ENCODE data around the gene SORT1. TPM values are rescaled to one million over a fixed set of nuclear protein-coding genes. Genes with fewer than 3 reads are reported as not detected.
"Not testable (repeated sequence)": the region's sequence is repeated elsewhere in the genome, so short reads cannot be mapped to it uniquely, and the experiment has no call there.

The SORT1 gene
- polyA plus RNA-seq, 2 donors, result 25.3 to 34.9 TPM

DNA sequence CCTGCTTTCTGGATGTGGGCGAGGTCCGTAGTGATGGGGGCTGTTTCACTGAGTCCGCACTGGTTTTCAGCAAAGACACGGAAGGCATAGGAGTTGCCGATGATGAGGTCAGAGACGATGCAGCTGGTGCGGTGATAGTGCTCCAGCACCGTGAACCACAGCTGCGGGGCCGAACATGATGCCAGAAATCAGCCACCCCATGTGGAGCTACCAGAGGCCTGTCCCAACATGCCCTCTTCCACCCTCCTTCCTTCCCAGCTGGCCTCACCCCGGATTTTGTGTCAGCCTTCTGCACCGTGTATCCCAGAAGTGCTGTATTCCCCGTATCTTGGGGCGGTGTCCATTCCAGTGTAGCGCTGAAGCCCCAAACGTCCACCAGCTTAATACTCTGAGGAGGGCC, 100.9 kb downstream of the SORT1 start:
- Histone ChIP-seq H3K4me1 (ENCODE audit: control insufficient read depth in 2 of 2, insufficient read depth in 2 of 2, low read length in 1 of 2) (peaks cover 0 to 9% of the 10 kb centered on the region in 2 donors), H3K36me3 (ENCODE audit: control insufficient read depth in 2 of 2, insufficient read depth in 2 of 2, low read length in 1 of 2) (no peaks in the 10 kb centered on the region), H3K27ac (ENCODE audit: low read depth in 2 of 2, low read length in 1 of 2) (no peak overlapping the region), H3K27me3 (ENCODE audit: control insufficient read depth in 1 of 2, insufficient read depth in 2 of 2, low read length in 2 of 2) (no peaks in the 10 kb centered on the region), H3K4me3 (ENCODE audit: low read depth in 1 of 2, low read length in 2 of 2) (no peak overlapping the region), H3K9me3 (ENCODE audit: control insufficient read depth in 2 of 2, insufficient read depth in 1 of 2, low read depth in 1 of 2, low read length in 1 of 2) (no peaks in the 10 kb centered on the region)
- WGBS, 2 donors, result 75 to 80% methylated on average over 16 of the region's 16 CpGs

DNA sequence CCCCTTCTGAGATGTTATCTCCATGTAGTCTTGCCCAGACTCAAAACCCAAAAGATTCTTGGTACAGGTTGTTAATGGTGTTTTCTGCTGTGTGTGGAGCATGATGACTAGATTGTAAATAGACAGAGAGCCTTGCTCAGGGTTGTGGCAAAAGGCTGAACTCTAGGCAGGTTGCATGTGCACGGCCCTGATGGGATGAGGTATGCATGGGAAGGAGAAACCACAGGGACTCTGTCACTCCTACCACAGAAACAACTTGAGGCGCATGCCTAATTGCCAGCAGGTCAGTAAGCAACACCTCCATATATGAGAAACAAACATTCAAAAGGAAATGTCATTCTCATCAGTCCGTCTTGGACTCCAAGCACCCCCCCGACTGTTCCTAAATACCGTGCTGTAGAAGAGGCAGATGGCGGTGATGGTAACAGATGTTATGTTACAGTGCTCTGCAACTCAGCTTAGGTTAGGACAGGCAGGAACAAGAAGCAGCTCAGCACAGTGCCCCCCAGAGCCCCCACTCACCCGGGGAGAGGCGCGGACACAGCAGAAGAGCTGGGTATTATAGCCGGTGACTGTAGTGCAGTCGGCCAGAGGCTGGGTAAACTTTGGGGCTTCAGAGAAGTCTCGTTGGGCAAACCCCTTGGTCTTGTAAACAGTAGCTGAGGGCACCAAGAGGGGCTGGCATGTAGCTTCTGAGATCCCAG, 101.9 kb downstream of the SORT1 start:
- WGBS, 2 donors, result 83 to 84% methylated on average over 12 of the region's 12 CpGs
- Histone ChIP-seq H3K27ac (ENCODE audit: low read depth in 2 of 2, low read length in 1 of 2) (no peak overlapping the region), H3K36me3 (ENCODE audit: control insufficient read depth in 2 of 2, insufficient read depth in 2 of 2, low read length in 1 of 2) (no peaks in the 10 kb centered on the region), H3K9me3 (ENCODE audit: control insufficient read depth in 2 of 2, insufficient read depth in 1 of 2, low read depth in 1 of 2, low read length in 1 of 2) (no peaks in the 10 kb centered on the region), H3K4me1 (ENCODE audit: control insufficient read depth in 2 of 2, insufficient read depth in 2 of 2, low read length in 1 of 2) (peaks cover 0 to 9% of the 10 kb centered on the region in 2 donors), H3K4me3 (ENCODE audit: low read depth in 1 of 2, low read length in 2 of 2) (no peak overlapping the region), H3K27me3 (ENCODE audit: control insufficient read depth in 1 of 2, insufficient read depth in 2 of 2, low read length in 2 of 2) (no peaks in the 10 kb centered on the region)

DNA sequence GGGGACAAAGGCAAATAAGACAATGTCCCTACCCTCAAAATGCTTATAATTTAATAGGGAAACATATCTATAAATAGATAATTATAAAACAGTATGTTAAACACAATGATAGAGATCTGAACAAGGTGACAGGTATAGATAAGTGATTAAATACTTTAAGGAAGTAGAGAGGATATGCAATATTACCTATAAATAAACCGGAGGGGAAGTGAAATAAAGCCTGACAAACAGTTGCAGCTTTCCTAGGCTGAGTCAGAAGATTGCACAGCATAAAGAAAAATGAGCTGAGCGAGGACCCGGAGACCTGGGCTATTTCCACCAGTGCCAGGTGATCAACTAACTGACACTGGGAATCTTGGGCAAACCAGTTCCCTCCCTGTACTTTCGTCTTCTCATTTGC, 103.2 kb downstream of the SORT1 start:
- Histone ChIP-seq H3K4me1 (ENCODE audit: control insufficient read depth in 2 of 2, insufficient read depth in 2 of 2, low read length in 1 of 2) (peaks cover 0 to 6% of the 10 kb centered on the region in 2 donors), H3K27ac (ENCODE audit: low read depth in 2 of 2, low read length in 1 of 2) (no peak overlapping the region), H3K9me3 (ENCODE audit: control insufficient read depth in 2 of 2, insufficient read depth in 1 of 2, low read depth in 1 of 2, low read length in 1 of 2) (no peaks in the 10 kb centered on the region), H3K36me3 (ENCODE audit: control insufficient read depth in 2 of 2, insufficient read depth in 2 of 2, low read length in 1 of 2) (no peaks in the 10 kb centered on the region), H3K27me3 (ENCODE audit: control insufficient read depth in 1 of 2, insufficient read depth in 2 of 2, low read length in 2 of 2) (no peaks in the 10 kb centered on the region), H3K4me3 (ENCODE audit: low read depth in 1 of 2, low read length in 2 of 2) (no peak overlapping the region)
- 63 to 68% methylated on average over 4 of the region's 4 CpGs for WGBS, 2 donors

GRCh38 chr1:109293026-109293425, 104.7 kb downstream of the SORT1 start:
- H3K4me1 ChIP-seq (ENCODE audit: control insufficient read depth in 2 of 2, insufficient read depth in 2 of 2, low read length in 1 of 2), result peaks cover 0 to 5% of the 10 kb centered on the region in 2 donors
- WGBS, 2 donors, result 59% methylated on average over 2 of the region's 2 CpGs
- H3K9me3 ChIP-seq (ENCODE audit: control insufficient read depth in 2 of 2, insufficient read depth in 1 of 2, low read depth in 1 of 2, low read length in 1 of 2), result no peaks in the 10 kb centered on the region
- no peaks in the 10 kb centered on the region for H3K36me3 ChIP-seq (ENCODE audit: control insufficient read depth in 2 of 2, insufficient read depth in 2 of 2, low read length in 1 of 2)
- H3K27ac ChIP-seq (ENCODE audit: low read depth in 2 of 2, low read length in 1 of 2), result no peak overlapping the region
- H3K27me3 ChIP-seq (ENCODE audit: control insufficient read depth in 1 of 2, insufficient read depth in 2 of 2, low read length in 2 of 2), result no peaks in the 10 kb centered on the region
- no peak overlapping the region for H3K4me3 ChIP-seq (ENCODE audit: low read depth in 1 of 2, low read length in 2 of 2)

DNA sequence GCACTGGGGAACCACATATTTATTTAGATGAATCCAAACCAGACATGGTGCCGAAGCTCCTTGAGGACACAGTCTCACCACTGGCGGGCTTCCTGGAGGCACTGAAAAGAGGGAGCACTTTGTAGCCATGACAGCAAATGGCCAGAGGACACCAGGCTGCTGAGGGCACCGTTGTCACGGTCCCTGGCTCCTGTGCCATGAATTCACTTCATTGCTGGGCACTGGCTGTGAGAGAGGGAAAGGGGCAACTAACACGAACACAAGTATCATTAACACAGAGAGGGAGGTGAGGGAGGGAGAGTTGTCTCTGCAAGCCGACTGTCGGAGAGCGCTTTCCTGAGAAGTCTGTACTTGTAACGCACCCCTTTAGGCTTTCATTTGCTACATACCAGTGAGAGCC, 105.4 kb downstream of the SORT1 start:
- no peak overlapping the region for H3K4me3 ChIP-seq (ENCODE audit: low read depth in 1 of 2, low read length in 2 of 2)
- no peaks in the 10 kb centered on the region for H3K27me3 ChIP-seq (ENCODE audit: control insufficient read depth in 1 of 2, insufficient read depth in 2 of 2, low read length in 2 of 2)
- peaks cover 0 to 5% of the 10 kb centered on the region in 2 donors for H3K4me1 ChIP-seq (ENCODE audit: control insufficient read depth in 2 of 2, insufficient read depth in 2 of 2, low read length in 1 of 2)
- WGBS, 2 donors, result 60 to 64% methylated on average over 9 of the region's 9 CpGs
- H3K36me3 ChIP-seq (ENCODE audit: control insufficient read depth in 2 of 2, insufficient read depth in 2 of 2, low read length in 1 of 2), result no peaks in the 10 kb centered on the region
- no peaks in the 10 kb centered on the region for H3K9me3 ChIP-seq (ENCODE audit: control insufficient read depth in 2 of 2, insufficient read depth in 1 of 2, low read depth in 1 of 2, low read length in 1 of 2)
- H3K27ac ChIP-seq (ENCODE audit: low read depth in 2 of 2, low read length in 1 of 2), result no peak overlapping the region

- Histone ChIP-seq H3K4me1 (ENCODE audit: control insufficient read depth in 2 of 2, insufficient read depth in 2 of 2, low read length in 1 of 2) (no peaks in the 10 kb centered on the region), H3K4me3 (ENCODE audit: low read depth in 1 of 2, low read length in 2 of 2) (no peak overlapping the region), H3K36me3 (ENCODE audit: control insufficient read depth in 2 of 2, insufficient read depth in 2 of 2, low read length in 1 of 2) (no peaks in the 10 kb centered on the region), H3K27me3 (ENCODE audit: control insufficient read depth in 1 of 2, insufficient read depth in 2 of 2, low read length in 2 of 2) (no peaks in the 10 kb centered on the region), H3K9me3 (ENCODE audit: control insufficient read depth in 2 of 2, insufficient read depth in 1 of 2, low read depth in 1 of 2, low read length in 1 of 2) (no peaks in the 10 kb centered on the region), H3K27ac (ENCODE audit: low read depth in 2 of 2, low read length in 1 of 2) (no peak overlapping the region)
- 72 to 80% methylated on average over 6 of the region's 6 CpGs for WGBS, 2 donors
Measured at GRCh38 chr1:109290998-109291397, 106.7 kb downstream of the SORT1 start.

GRCh38 chr1:109290137-109290536, 107.6 kb downstream of the SORT1 start:
- Histone ChIP-seq H3K27me3 (ENCODE audit: control insufficient read depth in 1 of 2, insufficient read depth in 2 of 2, low read length in 2 of 2) (no peaks in the 10 kb centered on the region), H3K4me3 (ENCODE audit: low read depth in 1 of 2, low read length in 2 of 2) (no peak overlapping the region), H3K9me3 (ENCODE audit: control insufficient read depth in 2 of 2, insufficient read depth in 1 of 2, low read depth in 1 of 2, low read length in 1 of 2) (no peaks in the 10 kb centered on the region), H3K4me1 (ENCODE audit: control insufficient read depth in 2 of 2, insufficient read depth in 2 of 2, low read length in 1 of 2) (no peaks in the 10 kb centered on the region), H3K36me3 (ENCODE audit: control insufficient read depth in 2 of 2, insufficient read depth in 2 of 2, low read length in 1 of 2) (no peaks in the 10 kb centered on the region), H3K27ac (ENCODE audit: low read depth in 2 of 2, low read length in 1 of 2) (no peak overlapping the region)
- WGBS, 2 donors, result 94 to 97% methylated on average over 1 of the region's 1 CpG

- H3K27me3 ChIP-seq (ENCODE audit: control insufficient read depth in 1 of 2, insufficient read depth in 2 of 2, low read length in 2 of 2); H3K27ac ChIP-seq (ENCODE audit: low read depth in 2 of 2, low read length in 1 of 2); H3K9me3 ChIP-seq (ENCODE audit: control insufficient read depth in 2 of 2, insufficient read depth in 1 of 2, low read depth in 1 of 2, low read length in 1 of 2); H3K36me3 ChIP-seq (ENCODE audit: control insufficient read depth in 2 of 2, insufficient read depth in 2 of 2, low read length in 1 of 2); H3K4me1 ChIP-seq (ENCODE audit: control insufficient read depth in 2 of 2, insufficient read depth in 2 of 2, low read length in 1 of 2); H3K4me3 ChIP-seq (ENCODE audit: low read depth in 1 of 2, low read length in 2 of 2): not testable (repeated sequence)
- WGBS, 2 donors, result 83 to 90% methylated on average over 5 of the region's 5 CpGs
Measured at GRCh38 chr1:109286762-109287161, 111.0 kb downstream of the SORT1 start.

DNA sequence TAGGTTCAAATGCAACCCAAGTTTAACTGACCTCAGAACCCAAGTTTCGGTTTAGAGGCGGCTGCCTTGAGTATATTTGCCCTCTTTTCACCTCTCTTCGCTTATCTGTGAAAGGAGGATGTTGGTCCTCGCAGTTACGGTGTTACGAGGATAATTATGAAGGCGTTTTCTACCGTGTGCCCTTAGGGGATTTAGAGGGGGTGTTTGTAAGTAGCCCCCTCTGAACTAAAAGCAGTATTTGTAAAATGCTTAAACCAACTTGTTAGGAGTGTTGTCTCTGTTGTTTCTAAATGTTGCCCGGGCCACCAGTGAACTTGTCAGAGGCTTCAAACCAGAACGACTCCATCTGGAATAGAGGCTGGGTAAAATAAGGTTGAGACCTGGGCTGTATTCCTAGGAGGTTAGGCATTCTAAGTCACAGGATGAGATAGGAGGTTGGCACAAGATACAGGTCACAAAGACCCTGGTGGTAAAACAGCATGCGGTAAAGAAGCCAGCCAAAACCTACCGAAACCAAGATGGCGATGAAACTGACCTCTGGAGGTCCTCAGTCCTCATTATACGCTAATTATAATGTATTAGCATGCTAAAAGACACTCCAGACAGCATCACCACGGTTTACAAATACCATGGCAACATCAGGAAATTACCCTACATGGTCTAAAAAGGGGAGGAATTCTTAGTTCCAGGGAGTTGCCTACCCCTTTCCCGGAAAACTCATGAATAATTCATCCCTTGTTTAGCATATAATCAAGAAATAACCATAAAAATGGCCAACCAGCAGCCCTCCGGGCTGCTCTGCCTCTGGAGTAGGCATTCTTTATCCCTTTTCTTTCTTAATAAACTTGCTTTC, 113.7 kb downstream of the SORT1 start:
- Histone ChIP-seq H3K9me3 (ENCODE audit: control insufficient read depth in 2 of 2, insufficient read depth in 1 of 2, low read depth in 1 of 2, low read length in 1 of 2) (no peaks in the 10 kb centered on the region), H3K36me3 (ENCODE audit: control insufficient read depth in 2 of 2, insufficient read depth in 2 of 2, low read length in 1 of 2) (peaks cover 0 to 2% of the 10 kb centered on the region in 2 donors), H3K27me3 (ENCODE audit: control insufficient read depth in 1 of 2, insufficient read depth in 2 of 2, low read length in 2 of 2) (no peaks in the 10 kb centered on the region), H3K4me3 (ENCODE audit: low read depth in 1 of 2, low read length in 2 of 2) (peak overlapping the region; percentile 59 to 62), H3K27ac (ENCODE audit: low read depth in 2 of 2, low read length in 1 of 2) (peak overlapping the region; percentile 86 to 98), H3K4me1 (ENCODE audit: control insufficient read depth in 2 of 2, insufficient read depth in 2 of 2, low read length in 1 of 2) (peaks cover 3 to 9% of the 10 kb centered on the region in 2 donors)
- WGBS, 2 donors, result 42 to 46% methylated on average over 17 of the region's 17 CpGs
